Glutamatergic neuron (in vitro differentiated cells): Measurements from ENCODE around the gene BTBD9. TPM values are rescaled to one million over a fixed set of nuclear protein-coding genes. Genes with fewer than 3 reads are reported as not detected.

Experiments
- DNase-seq: peaks from one replicate; pipeline ENCODE4 v3.0.0; 2022
- H3K27ac Mint-ChIP-seq: one replicate; pipeline ENCODE4 v1.8.0; 2020; ENCODE audit warnings: mild to moderate bottlenecking, mixed read lengths, inconsistent platforms; ENCODE audit not compliant: unreplicated experiment
- H3K27me3 Mint-ChIP-seq: one replicate; pipeline ENCODE4 v1.8.0; 2020; ENCODE audit warnings: mild to moderate bottlenecking, moderate library complexity, mixed read lengths, inconsistent platforms; ENCODE audit not compliant: unreplicated experiment
- H3K36me3 Mint-ChIP-seq: one replicate; pipeline ENCODE4 v1.8.0; 2020; ENCODE audit warnings: mild to moderate bottlenecking, mixed read lengths, inconsistent platforms; ENCODE audit not compliant: unreplicated experiment
- H3K4me1 Mint-ChIP-seq: one replicate; pipeline ENCODE4 v1.8.0; 2020; ENCODE audit warnings: mild to moderate bottlenecking, low read depth, mixed read lengths, inconsistent platforms; ENCODE audit not compliant: unreplicated experiment
- H3K4me3 Mint-ChIP-seq: one replicate; pipeline ENCODE4 v1.8.0; 2020; ENCODE audit warnings: mild to moderate bottlenecking, mixed read lengths, inconsistent platforms; ENCODE audit not compliant: unreplicated experiment
- H3K9me3 Mint-ChIP-seq: one replicate; pipeline ENCODE4 v1.8.0; 2020; ENCODE audit warnings: mild to moderate bottlenecking, moderate library complexity, mixed read lengths, inconsistent platforms; ENCODE audit not compliant: unreplicated experiment
- CTCF ChIP-seq: fragments of 200-600 bp; sonication (generic); IDR thresholded peaks from one replicate; pipeline ENCODE4 v1.5.0; 2021; ENCODE audit not compliant: partially characterized antibody, unreplicated experiment
- total RNA-seq: library from RNA; stranded (reverse); fragmentation: NEBNext Ultra II Directional; extraction: Animal tissue kit (Norgen Biotek cat#: 25700); gene quantifications from one replicate; pipeline ENCODE4 v1.2.1, GENCODE V29; 2021; ENCODE audit not compliant: unreplicated experiment

The BTBD9 gene
- total RNA-seq, 1 donor from 2014 or later, result 18.8 TPM

DNA sequence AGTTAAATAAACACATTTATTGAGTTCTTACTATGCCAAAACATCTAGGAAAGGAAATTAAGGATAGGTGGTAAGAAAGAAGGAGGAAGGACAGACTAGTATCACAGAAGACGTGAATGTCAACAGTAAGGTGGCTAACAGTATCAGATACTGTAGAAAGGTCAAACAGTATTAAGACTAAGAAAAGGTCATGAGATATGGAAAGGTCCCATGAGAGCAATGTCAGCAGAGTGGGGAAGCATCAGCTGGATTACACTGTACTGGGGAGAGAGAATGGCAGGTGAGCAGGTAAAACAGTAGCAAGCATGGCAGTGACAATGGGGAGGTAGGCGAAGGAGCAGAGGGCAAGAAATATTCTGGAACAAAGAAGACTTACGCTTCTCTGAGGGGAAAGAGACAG, 45.2 kb upstream of the BTBD9 start:
- Mint-ChIP-seq H3K4me1 (peaks cover 9% of the 10 kb centered on the region), H3K9me3 (no peaks in the 10 kb centered on the region), H3K27ac (no peak overlapping the region), H3K36me3 (no peaks in the 10 kb centered on the region), H3K4me3 (no peak overlapping the region), H3K27me3 (no peaks in the 10 kb centered on the region)
- no peak for DNase-seq
- no peak for TF ChIP-seq CTCF

GRCh38 chr6:38684237-38684636, 44.5 kb upstream of the BTBD9 start:
- no peak for TF ChIP-seq CTCF
- Mint-ChIP-seq H3K27ac (no peak overlapping the region), H3K4me3 (no peak overlapping the region), H3K4me1 (peaks cover 9% of the 10 kb centered on the region), H3K27me3 (no peaks in the 10 kb centered on the region), H3K36me3 (no peaks in the 10 kb centered on the region), H3K9me3 (no peaks in the 10 kb centered on the region)
- DNase-seq, result no peak

- no peak for DNase-seq
- TF ChIP-seq CTCF, result no peak
- Mint-ChIP-seq H3K27me3 (no peaks in the 10 kb centered on the region), H3K4me1 (peaks cover 5% of the 10 kb centered on the region), H3K36me3 (no peaks in the 10 kb centered on the region), H3K27ac (no peak overlapping the region), H3K4me3 (no peak overlapping the region), H3K9me3 (no peaks in the 10 kb centered on the region)
These were observed 42.1 kb upstream of the BTBD9 start for GRCh38 chr6:38681850-38682249.

- Mint-ChIP-seq H3K9me3 (no peaks in the 10 kb centered on the region), H3K27me3 (no peaks in the 10 kb centered on the region), H3K4me3 (no peak overlapping the region), H3K4me1 (peaks cover 1% of the 10 kb centered on the region), H3K36me3 (no peaks in the 10 kb centered on the region), H3K27ac (no peak overlapping the region)
- no peak for DNase-seq
- TF ChIP-seq CTCF, result no peak
These were observed 39.9 kb upstream of the BTBD9 start for GRCh38 chr6:38679668-38680067.

GRCh38 chr6:38678178-38678760, 38.5 kb upstream of the BTBD9 start:
- Mint-ChIP-seq H3K36me3 (no peaks in the 10 kb centered on the region), H3K27ac (no peak overlapping the region), H3K27me3 (no peaks in the 10 kb centered on the region)

More at GRCh38 chr6:38678178-38678760, 38.5 kb upstream of the BTBD9 start:
- no peak for DNase-seq
- Mint-ChIP-seq H3K9me3 (no peaks in the 10 kb centered on the region), H3K4me1 (peaks cover 3% of the 10 kb centered on the region), H3K4me3 (no peak overlapping the region)
- TF ChIP-seq CTCF, result no peak
